Kidney (tissue), 14 donors: ENCODE results near the gene CXCL6. TPM values are rescaled to one million over a fixed set of nuclear protein-coding genes. Genes with fewer than 3 reads are reported as not detected.

Source experiments
- DNase-seq, 5 donors: peaks; one replicate each; pipeline ENCODE4 v3.0.0-alpha.2; 2013 to 2020
- FAIRE-seq: peaks from 2 replicates; lab custom pipeline; 2012; peaks lifted over from hg19 to GRCh38; lab: Jason Lieb, UNC
- H3K27ac ChIP-seq, 2 donors: one replicate each; pipeline ENCODE4 v1.7.0; 2013; ENCODE audit warnings: low read depth in 2 of 2, low read length in 2 of 2, inconsistent platforms in 1 of 2
- H3K27me3 ChIP-seq: one replicate; pipeline ENCODE4 v1.7.1; 2013; ENCODE audit warnings: low read length, inconsistent platforms; ENCODE audit not compliant: control insufficient read depth, insufficient read depth
- H3K36me3 ChIP-seq, 3 donors: one replicate each; pipeline versions ENCODE4 v1.7.0 to v1.7.1; 2013; ENCODE audit warnings: low read length in 3 of 3, control low read depth in 1 of 3, inconsistent platforms in 1 of 3; ENCODE audit not compliant: insufficient read depth in 3 of 3, control insufficient read depth in 2 of 3
- H3K4me1 ChIP-seq, 3 donors: one replicate each; pipeline versions ENCODE4 v1.7.0 to v1.7.1; 2013; ENCODE audit warnings: low read length in 3 of 3, inconsistent platforms in 1 of 3, low read depth in 1 of 3; ENCODE audit not compliant: control insufficient read depth in 2 of 3, insufficient read depth in 2 of 3
- H3K4me3 ChIP-seq, 3 donors: one replicate each; pipeline versions ENCODE4 v1.7.0 to v1.8.1; 2013; ENCODE audit warnings: low read length in 3 of 3, control low read depth in 1 of 3, inconsistent platforms in 1 of 3
- H3K9ac ChIP-seq, 3 donors: one replicate each; pipeline versions ENCODE4 v1.7.0 to v1.7.1; 2013; ENCODE audit warnings: low read length in 3 of 3, control low read depth in 1 of 3, inconsistent platforms in 1 of 3
- H3K9me3 ChIP-seq, 3 donors: one replicate each; pipeline versions ENCODE4 v1.7.0 to v1.7.1; 2013; ENCODE audit warnings: low read length in 3 of 3, control low read depth in 1 of 3, inconsistent platforms in 1 of 3; ENCODE audit not compliant: control insufficient read depth in 2 of 3, insufficient read depth in 1 of 3
- intact Hi-C: fragments of 100-400 bp; cut with DNase I; formaldehyde crosslinking; loops from one replicate; pipeline ENCODE4 v1.11.1; 2022
- polyA plus RNA-seq: library from polyadenylated mRNA; stranded (reverse); fragments of 350-450 nt; fragmentation: Illumina TruSeq; extraction: RNeasy Lipid Tissue Mini Kit (QIAGEN cat#74804); gene quantifications from one replicate; pipeline ENCODE4 v1.2.3, GENCODE V29; 2014; ENCODE audit warnings: low read depth, low replicate concordance; ENCODE audit not compliant: insufficient read depth
- total RNA-seq: library from RNA; stranded (reverse); fragmentation: NEBNext Ultra II Directional; extraction: Animal tissue kit (Norgen Biotek cat#: 25700); gene quantifications from one replicate; pipeline ENCODE4 v1.2.1, GENCODE V29; 2021
- TF ChIP-seq, protein P1 (sequence below): IDR thresholded peaks from 3 replicates; pipeline ENCODE4 v1.5.1; 2012; ENCODE audit warnings: mild to moderate bottlenecking, moderate library complexity, borderline replicate concordance; ENCODE audit not compliant: insufficient read depth; ENCODE audit errors: extremely low read depth
- donor health status: control.
- donor health status: control.
- donor health status: control.
- donor health status: control.
- donor health status: control.
- donor health status: DM: yes; HTN: yes; CAD: no.
- donor health status: Normal renal cell carcinoma (clear cell type).

The CXCL6 gene
- total and polyA plus RNA-seq, 2 donors from 2014 or later, result 1.1 to 8.2 TPM

- Histone ChIP-seq H3K27me3 (no peaks in the 10 kb centered on the region), H3K4me3 (peak within 1 kb of the TSS in 1 of 3 donors; percentile 27), H3K27ac (no peak within 1 kb of the TSS), H3K4me1 (peaks cover 0 to 5% (median 0%) of the 10 kb centered on the region in 3 donors), H3K36me3 (no peaks in the 10 kb centered on the region), H3K9me3 (peaks cover 0 to 6% (median 0%) of the 10 kb centered on the region in 3 donors), H3K9ac (no peak within 1 kb of the TSS)
- TF ChIP-seq, protein P1, sequence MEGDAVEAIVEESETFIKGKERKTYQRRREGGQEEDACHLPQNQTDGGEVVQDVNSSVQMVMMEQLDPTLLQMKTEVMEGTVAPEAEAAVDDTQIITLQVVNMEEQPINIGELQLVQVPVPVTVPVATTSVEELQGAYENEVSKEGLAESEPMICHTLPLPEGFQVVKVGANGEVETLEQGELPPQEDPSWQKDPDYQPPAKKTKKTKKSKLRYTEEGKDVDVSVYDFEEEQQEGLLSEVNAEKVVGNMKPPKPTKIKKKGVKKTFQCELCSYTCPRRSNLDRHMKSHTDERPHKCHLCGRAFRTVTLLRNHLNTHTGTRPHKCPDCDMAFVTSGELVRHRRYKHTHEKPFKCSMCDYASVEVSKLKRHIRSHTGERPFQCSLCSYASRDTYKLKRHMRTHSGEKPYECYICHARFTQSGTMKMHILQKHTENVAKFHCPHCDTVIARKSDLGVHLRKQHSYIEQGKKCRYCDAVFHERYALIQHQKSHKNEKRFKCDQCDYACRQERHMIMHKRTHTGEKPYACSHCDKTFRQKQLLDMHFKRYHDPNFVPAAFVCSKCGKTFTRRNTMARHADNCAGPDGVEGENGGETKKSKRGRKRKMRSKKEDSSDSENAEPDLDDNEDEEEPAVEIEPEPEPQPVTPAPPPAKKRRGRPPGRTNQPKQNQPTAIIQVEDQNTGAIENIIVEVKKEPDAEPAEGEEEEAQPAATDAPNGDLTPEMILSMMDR, result peak; percentile 23
- FAIRE-seq (no peak), DNase-seq (peak; percentile 58 to 84 (median 65))
- intact Hi-C loops, result no loop called here
Observed at GRCh38 chr4:73853246-73853704, 16.8 kb downstream of the CXCL6 start, which contains the start of gene PF4V1. Gene PF4V1, plus strand, starts transcription at chr4:73853296. Its CDS starts 67 bp downstream, at chr4:73853363.

DNA sequence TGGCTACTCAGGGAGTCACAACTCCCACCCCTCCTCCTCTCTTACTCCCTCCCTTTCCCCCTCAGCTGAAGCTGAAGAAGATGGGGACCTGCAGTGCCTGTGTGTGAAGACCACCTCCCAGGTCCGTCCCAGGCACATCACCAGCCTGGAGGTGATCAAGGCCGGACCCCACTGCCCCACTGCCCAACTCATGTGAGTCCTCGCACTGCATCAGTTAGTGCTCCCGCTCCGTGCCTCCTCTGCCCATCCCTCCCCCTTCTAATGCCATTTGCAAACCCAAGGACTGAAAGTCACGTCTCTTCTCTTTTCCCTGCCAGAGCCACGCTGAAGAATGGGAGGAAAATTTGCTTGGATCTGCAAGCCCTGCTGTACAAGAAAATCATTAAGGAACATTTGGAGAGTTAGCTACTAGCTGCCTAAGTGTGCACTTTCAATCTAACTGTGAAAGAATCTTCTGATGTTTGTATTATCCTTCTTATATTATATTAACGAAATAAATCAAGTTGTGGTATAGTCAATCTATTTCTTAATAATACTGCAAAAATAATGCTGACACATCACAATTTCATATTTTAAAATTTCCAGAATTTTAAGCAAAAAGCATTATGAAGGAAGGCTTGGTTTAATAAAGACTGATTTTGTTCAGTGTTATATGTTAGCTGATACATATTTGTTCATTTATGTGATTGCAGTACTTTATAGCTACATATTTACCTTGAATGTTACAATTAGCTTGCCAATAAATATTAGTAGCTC lies 17.4 kb downstream of the CXCL6 start:
- DNase-seq (peak in 1 of 5 donors; percentile 21), FAIRE-seq (no peak)

GRCh38 chr4:73855406-73855805 lies 18.9 kb downstream of the CXCL6 start:
- H3K36me3 ChIP-seq, result no peaks in the 10 kb centered on the region
- no peak for FAIRE-seq

More for the DNA sequence above, 17.4 kb downstream of the CXCL6 start:
- TF ChIP-seq, protein P1, result no peak
- Histone ChIP-seq H3K4me3 (peak overlapping the region in 1 of 3 donors; percentile 27), H3K27me3 (no peaks in the 10 kb centered on the region), H3K27ac (no peak overlapping the region), H3K9ac (no peak overlapping the region), H3K4me1 (peaks cover 0 to 5% (median 0%) of the 10 kb centered on the region in 3 donors), H3K36me3 (no peaks in the 10 kb centered on the region), H3K9me3 (peaks cover 0 to 6% (median 0%) of the 10 kb centered on the region in 3 donors)
- intact Hi-C loops, result no loop called here

More at GRCh38 chr4:73855406-73855805, 18.9 kb downstream of the CXCL6 start:
- Histone ChIP-seq H3K27me3 (no peaks in the 10 kb centered on the region), H3K4me3 (no peak overlapping the region), H3K9me3 (peaks cover 0 to 6% (median 0%) of the 10 kb centered on the region in 3 donors), H3K27ac (no peak overlapping the region), H3K9ac (no peak overlapping the region), H3K4me1 (peaks cover 0 to 5% (median 3%) of the 10 kb centered on the region in 3 donors)
- DNase-seq, result no peak
- TF ChIP-seq, protein P1, result no peak
- intact Hi-C loops, result no loop called here
